Right atrium auricular region (tissue), 2 donors: ENCODE results near the gene EBF4. TPM values are rescaled to one million over a fixed set of nuclear protein-coding genes. Genes with fewer than 3 reads are reported as not detected.
"Not testable (repeated sequence)": the region's sequence is repeated elsewhere in the genome, so short reads cannot be mapped to it uniquely, and the experiment has no call there.

Experiments
- DNase-seq: peaks from one replicate; pipeline ENCODE4 v3.0.0-alpha.2; 2019; ENCODE audit warnings: low spot score
- H3K27ac ChIP-seq, 2 donors: fragments of 200-600 bp; sonication (generic); 1 replicate in 1 of 2; 2 replicates in 1 of 2; pipeline ENCODE4 v1.5.1; 2016 to 2019
- H3K27me3 ChIP-seq, 2 donors: fragments of 200-600 bp; sonication (generic); one replicate each; pipeline versions ENCODE4 v1.5.1 to v1.6.0; 2017 to 2019
- H3K36me3 ChIP-seq: fragments of 200-600 bp; sonication (generic); one replicate; pipeline ENCODE4 v1.5.1; 2016
- H3K4me1 ChIP-seq, 2 donors: fragments of 200-600 bp; sonication (generic); one replicate each; pipeline versions ENCODE4 v1.5.1 to v1.6.0; 2017 to 2019
- H3K4me3 ChIP-seq, 2 donors: fragments of 200-600 bp; sonication (generic); 1 replicate in 1 of 2; 2 replicates in 1 of 2; pipeline ENCODE4 v1.5.1; 2017 to 2019; ENCODE audit warnings: mild to moderate bottlenecking in 1 of 2, moderate library complexity in 1 of 2
- H3K9me3 ChIP-seq, 2 donors: fragments of 200-600 bp; sonication (generic); one replicate each; pipeline ENCODE4 v1.5.1; 2019
- CTCF ChIP-seq, 2 donors: fragments of 200-600 bp; sonication (generic); IDR thresholded peaks; one replicate each; pipeline ENCODE4 v1.5.1; 2019; ENCODE audit warnings: antibody characterized with exemption in 2 of 2
- total RNA-seq, 2 donors: library from RNA; depleted of rRNA; stranded (reverse); fragments of >200 nt; gene quantifications; one replicate each; pipeline ENCODE4 v1.1.0, GENCODE V29; 2016

EBF4 gene
- total RNA-seq, 2 donors from 2014 or later: 2.5 to 8.5 TPM

GRCh38 chr20:2804852-2805688, 112.5 kb downstream of the EBF4 start:
- DNase-seq: no peak
- no peak overlapping the region for H3K27ac ChIP-seq
- H3K4me1 ChIP-seq: peaks cover 0 to 13% of the 10 kb centered on the region in 2 donors
- no peak for TF ChIP-seq CTCF (IDR thresholded peaks at IDR 0.05)
- H3K4me3 ChIP-seq: no peak overlapping the region
- peaks cover 6 to 16% of the 10 kb centered on the region in 2 donors for H3K27me3 ChIP-seq
- no peaks in the 10 kb centered on the region for H3K36me3 ChIP-seq
- no peaks in the 10 kb centered on the region for H3K9me3 ChIP-seq

- no peak for TF ChIP-seq CTCF (IDR thresholded peaks at IDR 0.05)
- DNase-seq: no peak
- no peaks in the 10 kb centered on the region for H3K9me3 ChIP-seq
- H3K36me3 ChIP-seq: no peaks in the 10 kb centered on the region
- H3K4me1 ChIP-seq: peaks cover 0 to 6% of the 10 kb centered on the region in 2 donors
- H3K27me3 ChIP-seq: peaks cover 6 to 10% of the 10 kb centered on the region in 2 donors
- no peak overlapping the region for H3K4me3 ChIP-seq
- H3K27ac ChIP-seq: no peak overlapping the region
These were observed 113.2 kb downstream of the EBF4 start for GRCh38 chr20:2805689-2806350.

- Histone ChIP-seq H3K4me1 (peaks cover 0 to under 1% of the 10 kb centered on the region in 2 donors), H3K36me3 (no peaks in the 10 kb centered on the region), H3K27me3 (peaks cover 5 to 6% of the 10 kb centered on the region in 2 donors), H3K4me3 (no peak overlapping the region), H3K27ac (no peak overlapping the region), H3K9me3 (peaks cover 0 to 3% of the 10 kb centered on the region in 2 donors)
- TF ChIP-seq CTCF (IDR thresholded peaks at IDR 0.05): no peak
- DNase-seq: no peak
These were observed 113.7 kb downstream of the EBF4 start for GRCh38 chr20:2806351-2806701.

GRCh38 chr20:2807019-2807418, 114.4 kb downstream of the EBF4 start:
- no peak for TF ChIP-seq CTCF (IDR thresholded peaks at IDR 0.05)
- Histone ChIP-seq H3K27me3 (peaks cover 5 to 6% of the 10 kb centered on the region in 2 donors), H3K27ac (no peak overlapping the region), H3K36me3 (no peaks in the 10 kb centered on the region), H3K9me3 (peaks cover 0 to 10% of the 10 kb centered on the region in 2 donors), H3K4me3 (no peak overlapping the region), H3K4me1 (no peaks in the 10 kb centered on the region)
- no peak for DNase-seq

GRCh38 chr20:2807929-2808328, 115.3 kb downstream of the EBF4 start:
- H3K9me3 ChIP-seq: peaks cover 0 to 17% of the 10 kb centered on the region in 2 donors
- not testable (repeated sequence) for H3K36me3 ChIP-seq, H3K4me1 ChIP-seq, H3K27me3 ChIP-seq, H3K27ac ChIP-seq, H3K4me3 ChIP-seq, DNase-seq

GRCh38 chr20:2809690-2810089, 117.1 kb downstream of the EBF4 start:
- Histone ChIP-seq H3K9me3 (peaks cover 0 to 17% of the 10 kb centered on the region in 2 donors), H3K36me3 (no peaks in the 10 kb centered on the region), H3K4me3 (no peak overlapping the region), H3K27me3 (peaks cover 5 to 6% of the 10 kb centered on the region in 2 donors), H3K27ac (no peak overlapping the region), H3K4me1 (no peaks in the 10 kb centered on the region)
- DNase-seq: no peak
- TF ChIP-seq CTCF (IDR thresholded peaks at IDR 0.05): no peak
